Smooth muscle cell (in vitro differentiated cells): ENCODE measurements around the gene PERM1. TPM values are rescaled to one million over a fixed set of nuclear protein-coding genes. Genes with fewer than 3 reads are reported as not detected.

Source experiments
- DNase-seq: peaks from one replicate; lab custom pipeline; 2025; ENCODE audit not compliant: unreplicated experiment; lab: John Stamatoyannopoulos, UW
- H2AFZ ChIP-seq: fragments of 200-600 bp; sonication (generic); 2 replicates; pipeline ENCODE4 v1.6.0; 2016; ENCODE audit warnings: antibody characterized with exemption, low read depth, mild to moderate bottlenecking
- H3F3A ChIP-seq: fragments of 200-600 bp; sonication (generic); 2 replicates; pipeline ENCODE4 v1.6.0; 2017; ENCODE audit warnings: antibody characterized with exemption, low read depth
- H3K27ac ChIP-seq: fragments of 200-600 bp; sonication (generic); 2 replicates; pipeline ENCODE4 v1.5.1; 2016; ENCODE audit warnings: low read depth, mild to moderate bottlenecking
- H3K27me3 ChIP-seq: fragments of 200-600 bp; sonication (generic); 2 replicates; pipeline ENCODE4 v1.6.1; 2016; ENCODE audit warnings: low read depth, mild to moderate bottlenecking
- H3K36me3 ChIP-seq: fragments of 200-600 bp; sonication (generic); 2 replicates; pipeline ENCODE4 v1.5.1; 2016; ENCODE audit warnings: low read depth
- H3K4me1 ChIP-seq: fragments of 200-600 bp; sonication (generic); 2 replicates; pipeline ENCODE4 v1.5.1; 2016; ENCODE audit warnings: low read depth
- H3K4me2 ChIP-seq: fragments of 200-600 bp; sonication (generic); 2 replicates; pipeline ENCODE4 v1.6.0; 2016; ENCODE audit warnings: mild to moderate bottlenecking
- H3K4me3 ChIP-seq: fragments of 200-600 bp; sonication (generic); 2 replicates; pipeline ENCODE4 v1.5.1; 2016; ENCODE audit warnings: mild to moderate bottlenecking
- H3K79me2 ChIP-seq: fragments of 200-600 bp; sonication (generic); 2 replicates; pipeline ENCODE4 v1.6.0; 2016; ENCODE audit warnings: low read depth, mild to moderate bottlenecking
- H3K9ac ChIP-seq: fragments of 200-600 bp; sonication (generic); 2 replicates; pipeline ENCODE4 v1.6.0; 2016; ENCODE audit warnings: low read depth
- H3K9me3 ChIP-seq: fragments of 200-600 bp; sonication (generic); replicated peaks from 2 replicates; pipeline ENCODE4 v1.5.1; 2016; ENCODE audit warnings: low read depth
- H4K20me1 ChIP-seq: fragments of 200-600 bp; sonication (generic); 2 replicates; pipeline ENCODE4 v1.6.0; 2016; ENCODE audit warnings: low read depth
- WGBS: methylation state at CpG from one replicate; pipeline ENCODE4 v1.1.7; 2016; ENCODE audit warnings: low lambda C conversion rate; 5-methylcytosine and 5-hydroxymethylcytosine counted together
- polyA plus RNA-seq: library from polyadenylated mRNA; unstranded; fragments of >200 nt; fragmentation: Nextera tagmentation; extraction: Ambion mirVana; gene quantifications from 2 replicates; pipeline ENCODE4 v1.2.1, GENCODE V29; 2016
- total RNA-seq: library from RNA; depleted of rRNA; stranded (reverse); fragments of >200 nt; gene quantifications from 2 replicates; pipeline ENCODE4 v1.2.3, GENCODE V29; 2014
- TF ChIP-seq, protein P1 (sequence below): fragments of 200-600 bp; sonication (generic); IDR thresholded peaks from 2 replicates; pipeline ENCODE4 v1.5.1; 2017; ENCODE audit warnings: borderline replicate concordance, mild to moderate bottlenecking, antibody characterized with exemption; ENCODE audit not compliant: insufficient read depth, poor library complexity, severe bottlenecking

PERM1 gene
- total and polyA plus RNA-seq, 2 experiments from 2014 or later: 2.6 TPM; not detected in 1

GRCh38 chr1:956636-957035, 25.3 kb downstream of the PERM1 start:
- H3F3A ChIP-seq: no peaks in the 10 kb centered on the region
- H3K9me3 ChIP-seq: no peaks in the 10 kb centered on the region
- peaks cover 6% of the 10 kb centered on the region for H3K4me1 ChIP-seq
- 94% methylated on average over 11 of the region's 11 CpGs for WGBS
- TF ChIP-seq, protein P1, sequence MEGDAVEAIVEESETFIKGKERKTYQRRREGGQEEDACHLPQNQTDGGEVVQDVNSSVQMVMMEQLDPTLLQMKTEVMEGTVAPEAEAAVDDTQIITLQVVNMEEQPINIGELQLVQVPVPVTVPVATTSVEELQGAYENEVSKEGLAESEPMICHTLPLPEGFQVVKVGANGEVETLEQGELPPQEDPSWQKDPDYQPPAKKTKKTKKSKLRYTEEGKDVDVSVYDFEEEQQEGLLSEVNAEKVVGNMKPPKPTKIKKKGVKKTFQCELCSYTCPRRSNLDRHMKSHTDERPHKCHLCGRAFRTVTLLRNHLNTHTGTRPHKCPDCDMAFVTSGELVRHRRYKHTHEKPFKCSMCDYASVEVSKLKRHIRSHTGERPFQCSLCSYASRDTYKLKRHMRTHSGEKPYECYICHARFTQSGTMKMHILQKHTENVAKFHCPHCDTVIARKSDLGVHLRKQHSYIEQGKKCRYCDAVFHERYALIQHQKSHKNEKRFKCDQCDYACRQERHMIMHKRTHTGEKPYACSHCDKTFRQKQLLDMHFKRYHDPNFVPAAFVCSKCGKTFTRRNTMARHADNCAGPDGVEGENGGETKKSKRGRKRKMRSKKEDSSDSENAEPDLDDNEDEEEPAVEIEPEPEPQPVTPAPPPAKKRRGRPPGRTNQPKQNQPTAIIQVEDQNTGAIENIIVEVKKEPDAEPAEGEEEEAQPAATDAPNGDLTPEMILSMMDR: no peak
- peaks cover 16% of the 10 kb centered on the region for H4K20me1 ChIP-seq
- H3K9ac ChIP-seq: no peak overlapping the region
- no peak overlapping the region for H3K4me2 ChIP-seq
- H3K27ac ChIP-seq: no peak overlapping the region
- DNase-seq: no peak
- no peak overlapping the region for H3K4me3 ChIP-seq
- H3K27me3 ChIP-seq: no peaks in the 10 kb centered on the region
- H3K79me2 ChIP-seq: peaks cover 21% of the 10 kb centered on the region
- H3K36me3 ChIP-seq: no peaks in the 10 kb centered on the region
- H2AFZ ChIP-seq: no peak overlapping the region

DNA sequence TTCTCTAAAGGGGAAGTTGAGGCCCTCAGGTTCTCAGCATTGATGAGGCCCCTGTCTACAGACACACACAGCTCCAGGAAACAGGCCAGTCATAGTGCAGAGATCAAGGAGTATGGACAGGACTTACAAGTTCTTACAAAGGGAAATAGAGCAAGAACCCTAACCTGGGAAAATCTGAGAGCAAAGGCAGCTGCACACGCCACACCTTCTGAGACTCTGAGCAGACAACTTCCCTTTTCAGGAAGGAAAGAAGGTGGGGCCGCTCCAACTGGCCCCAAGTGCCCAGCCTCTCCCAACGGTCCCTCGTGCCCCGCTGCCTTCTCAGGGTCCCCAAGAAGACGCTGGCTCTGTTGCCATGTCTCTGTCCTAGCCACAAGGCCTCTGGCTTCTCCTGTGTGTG, 26.4 kb downstream of the PERM1 start:
- Histone ChIP-seq H3K79me2 (peaks cover 21% of the 10 kb centered on the region), H3K27me3 (no peaks in the 10 kb centered on the region), H2AFZ (no peak overlapping the region), H3F3A (no peaks in the 10 kb centered on the region), H3K9me3 (no peaks in the 10 kb centered on the region), H3K4me2 (no peak overlapping the region), H3K27ac (no peak overlapping the region), H3K9ac (no peak overlapping the region), H3K4me1 (peaks cover 6% of the 10 kb centered on the region), H4K20me1 (peaks cover 28% of the 10 kb centered on the region), H3K36me3 (no peaks in the 10 kb centered on the region), H3K4me3 (no peak overlapping the region)
- WGBS: 100% methylated on average over 5 of the region's 6 CpGs
- TF ChIP-seq, protein P1: no peak
- DNase-seq: no peak

DNA sequence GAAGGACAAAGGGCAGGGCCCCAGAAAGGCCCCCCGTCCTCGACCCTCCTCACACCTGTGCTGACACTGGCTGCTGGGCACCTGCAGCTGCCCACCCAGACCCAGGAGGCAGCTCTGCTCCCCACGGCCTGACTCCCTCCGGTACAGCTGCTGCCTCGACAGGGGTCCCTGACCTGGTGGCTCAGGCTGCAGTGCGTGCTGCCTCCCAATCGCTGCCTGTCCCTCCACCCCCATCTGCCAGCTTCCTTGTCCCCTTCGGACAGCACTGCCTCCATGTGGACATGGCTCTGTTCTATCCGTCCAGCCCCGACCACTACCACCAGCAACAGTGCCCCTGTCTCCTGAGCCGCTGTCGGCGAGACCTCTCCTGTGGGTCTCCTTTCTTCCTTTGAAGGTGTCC, 27.0 kb downstream of the PERM1 start:
- Histone ChIP-seq H3K9me3 (no peaks in the 10 kb centered on the region), H3F3A (no peaks in the 10 kb centered on the region), H3K4me2 (no peak overlapping the region), H3K4me3 (no peak overlapping the region), H3K36me3 (no peaks in the 10 kb centered on the region), H4K20me1 (peaks cover 33% of the 10 kb centered on the region), H3K9ac (no peak overlapping the region), H2AFZ (no peak overlapping the region), H3K4me1 (peaks cover 6% of the 10 kb centered on the region), H3K27me3 (no peaks in the 10 kb centered on the region), H3K79me2 (peaks cover 21% of the 10 kb centered on the region), H3K27ac (no peak overlapping the region)
- DNase-seq: no peak
- over 99% methylated on average over 13 of the region's 13 CpGs for WGBS
- TF ChIP-seq, protein P1: no peak

DNA sequence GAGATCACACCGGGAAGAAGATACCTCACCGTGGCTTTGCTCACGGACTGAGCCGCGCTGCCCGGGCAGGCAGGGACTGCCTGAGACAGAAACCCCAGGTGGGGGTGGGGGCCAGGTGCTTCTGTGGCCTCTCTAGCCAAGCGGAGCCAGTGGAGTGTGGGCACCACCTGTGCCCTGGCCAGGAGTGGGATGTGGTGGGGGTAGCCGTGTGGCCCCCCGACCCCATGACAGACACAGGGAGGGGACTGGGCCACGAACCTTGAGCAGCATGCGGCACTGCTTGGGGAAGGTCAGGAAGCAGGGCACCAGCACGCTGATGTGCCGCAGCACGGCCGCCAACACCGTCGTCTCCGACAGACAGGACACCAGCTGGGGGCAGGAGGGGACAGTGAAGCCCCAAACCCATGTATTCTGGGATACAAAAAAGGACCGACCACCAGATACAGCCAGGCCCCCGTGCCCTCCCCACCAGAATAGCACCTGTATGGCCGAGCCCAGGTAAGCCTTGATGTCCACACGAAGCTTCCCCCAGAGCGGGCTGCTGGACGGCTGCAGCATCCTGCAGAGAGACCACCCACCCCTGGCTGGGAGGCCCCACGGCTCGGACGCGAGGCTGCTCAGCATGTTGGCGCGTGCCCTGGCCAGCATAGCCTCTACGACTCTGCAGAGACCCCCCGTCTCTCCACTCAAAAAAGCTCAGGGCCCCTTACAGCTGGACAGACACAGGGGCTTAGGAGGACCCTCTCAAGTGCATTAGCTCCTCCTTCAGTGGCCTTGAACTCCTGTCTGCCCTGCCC, 28.2 kb downstream of the PERM1 start:
- H3K27ac ChIP-seq: no peak overlapping the region
- DNase-seq: no peak
- no peaks in the 10 kb centered on the region for H3K36me3 ChIP-seq
- peaks cover 6% of the 10 kb centered on the region for H3K4me1 ChIP-seq
- no peak overlapping the region for H3K4me2 ChIP-seq
- H3K9me3 ChIP-seq: no peaks in the 10 kb centered on the region
- H3K79me2 ChIP-seq: peaks cover 18% of the 10 kb centered on the region
- TF ChIP-seq, protein P1: no peak
- H3F3A ChIP-seq: no peaks in the 10 kb centered on the region
- H2AFZ ChIP-seq: no peak overlapping the region
- WGBS: 95% methylated on average over 28 of the region's 32 CpGs
- H3K9ac ChIP-seq: no peak overlapping the region
- H3K4me3 ChIP-seq: no peak overlapping the region
- H3K27me3 ChIP-seq: no peaks in the 10 kb centered on the region
- H4K20me1 ChIP-seq: peaks cover 43% of the 10 kb centered on the region
